ACHN (cell line): ENCODE results near the gene C3orf20.
"Not testable (repeated sequence)": the region's sequence is repeated elsewhere in the genome, so short reads cannot be mapped to it uniquely, and the experiment has no call there.

ENCODE experiments used
- DNase-seq: peaks from one replicate; pipeline ENCODE4 v3.0.0-alpha.2; 2015
- in situ Hi-C: cut with HindIII; loops from 2 replicates; pipeline ENCODE4 v1.10.0; 2017; ENCODE audit warnings: low sequenced_read_pairs, low pct_ligation_motif_present, low pct_unique_long_range_greater_than_20kb

C3orf20 gene

GRCh38 chr3:14801668-14802380, 126.9 kb downstream of the C3orf20 start:
- no peak for DNase-seq
- in situ Hi-C loops: no loop called here

DNA sequence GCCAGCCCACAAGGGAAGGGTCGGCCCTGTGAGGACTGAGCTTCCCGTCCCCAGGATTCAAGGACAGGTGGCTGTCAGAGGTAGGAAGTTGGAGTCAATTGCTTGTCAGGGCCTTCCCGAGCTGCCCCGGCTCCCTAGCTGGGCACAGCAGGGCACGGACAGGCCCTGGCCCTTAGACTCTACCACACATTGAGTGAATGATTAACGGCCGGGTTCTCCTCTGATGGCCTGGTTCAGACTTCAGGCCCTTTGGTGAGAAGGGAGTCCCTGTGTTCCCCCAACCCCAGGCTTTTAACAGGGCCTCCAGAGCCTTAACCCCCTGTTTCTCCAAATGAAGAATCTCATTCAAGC, 127.4 kb downstream of the C3orf20 start:
- DNase-seq: no peak
- in situ Hi-C loops: no loop called here

- DNase-seq: no peak
- in situ Hi-C loops: no loop called here
These were observed 128.4 kb downstream of the C3orf20 start for GRCh38 chr3:14803101-14803980.

GRCh38 chr3:14803981-14804834, 129.3 kb downstream of the C3orf20 start:
- in situ Hi-C loops: no loop called here
- no peak for DNase-seq

GRCh38 chr3:14804835-14805780, 130.2 kb downstream of the C3orf20 start:
- no peak for DNase-seq
- in situ Hi-C loops: no loop called here

GRCh38 chr3:14805961-14806537, 131.1 kb downstream of the C3orf20 start:
- in situ Hi-C loops: no loop called here
- no peak for DNase-seq

- in situ Hi-C loops: no loop called here
- DNase-seq: peak; percentile 22
These were observed 131.8 kb downstream of the C3orf20 start for GRCh38 chr3:14806641-14807263.

- in situ Hi-C loops: no loop called here
- no peak for DNase-seq
These were observed 133.1 kb downstream of the C3orf20 start for GRCh38 chr3:14808025-14808424.

DNA sequence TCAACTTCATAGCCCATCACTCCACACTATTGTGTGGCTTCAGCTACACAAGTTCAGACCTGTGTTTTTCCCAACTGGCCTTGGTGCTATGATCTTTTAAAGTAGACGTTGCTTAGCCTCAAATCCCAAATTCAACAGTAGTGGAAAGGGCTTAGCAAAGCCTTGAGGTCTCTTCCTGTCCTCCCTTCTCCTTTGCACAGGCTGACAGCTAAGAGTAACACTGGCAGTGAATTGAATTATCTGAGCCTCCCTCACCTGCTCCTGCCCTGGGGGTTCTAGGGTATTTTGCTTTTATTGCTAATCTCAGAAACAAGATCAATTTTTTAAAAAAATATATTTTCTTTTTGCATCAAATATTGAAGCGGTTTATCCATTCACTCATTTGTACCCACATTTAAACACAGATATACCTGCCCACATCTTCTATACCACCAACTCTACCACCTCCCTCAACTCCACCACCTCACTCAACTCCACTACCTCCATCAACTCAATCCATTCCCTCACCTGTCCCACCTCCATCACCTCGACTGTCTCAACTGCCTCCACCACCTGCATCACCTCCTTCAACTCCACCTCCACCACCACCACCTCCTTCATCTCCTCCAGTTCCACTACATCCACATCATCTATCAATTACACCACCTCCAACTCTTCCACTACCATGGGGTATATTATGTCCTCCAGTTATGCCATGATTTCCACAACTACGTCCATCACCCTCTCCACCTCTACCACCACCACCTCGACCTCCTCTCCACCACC, 133.7 kb downstream of the C3orf20 start:
- DNase-seq: no peak
- in situ Hi-C loops: no loop called here

- DNase-seq, in situ Hi-C loops: not testable (repeated sequence)
These were observed 134.7 kb downstream of the C3orf20 start for GRCh38 chr3:14809611-14810010.

DNA sequence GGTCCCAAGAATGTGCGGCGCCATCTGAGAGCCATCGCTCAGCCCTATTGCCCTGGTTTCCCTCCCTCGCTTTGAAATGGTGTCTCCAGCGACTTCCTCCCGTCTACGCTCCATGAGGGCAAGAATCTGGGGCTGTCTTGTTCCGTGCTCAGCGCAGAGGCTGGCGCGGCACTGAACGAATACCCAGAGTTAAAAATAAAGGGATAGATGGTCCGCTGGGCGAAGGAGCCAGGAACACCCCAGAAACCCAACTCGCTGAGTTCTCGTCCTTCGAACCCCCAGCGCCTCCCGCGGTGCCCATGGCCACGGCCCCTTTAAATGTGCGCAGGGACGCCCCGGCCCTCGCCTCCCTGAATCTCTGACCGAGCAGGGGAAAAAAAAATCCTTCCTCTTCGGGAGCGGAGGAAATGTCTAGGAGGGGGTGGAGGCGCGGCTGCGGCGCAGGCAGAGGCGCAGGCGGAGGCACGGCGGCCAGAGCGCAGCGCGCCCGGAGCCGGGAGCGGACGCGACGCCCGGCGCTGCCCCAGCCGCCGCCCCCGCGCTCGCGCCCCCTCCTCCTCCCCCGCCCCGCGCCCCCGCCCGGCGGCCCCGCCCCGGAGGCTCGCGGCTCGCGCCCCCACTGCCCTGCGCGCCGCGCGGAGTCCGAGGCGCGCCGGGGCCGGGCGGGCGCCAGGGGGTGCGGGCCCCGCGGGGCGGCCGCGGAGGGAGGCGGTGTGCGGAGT, 135.3 kb downstream of the C3orf20 start:
- in situ Hi-C loops: no loop called here
- DNase-seq: no peak

- no peak for DNase-seq
- in situ Hi-C loops: no loop called here
These were observed 136.1 kb downstream of the C3orf20 start for GRCh38 chr3:14810801-14811661.

GRCh38 chr3:14811684-14812083, 136.7 kb downstream of the C3orf20 start:
- no peak for DNase-seq
- in situ Hi-C loops: no loop called here

GRCh38 chr3:14812196-14812790, 137.4 kb downstream of the C3orf20 start:
- no peak for DNase-seq
- in situ Hi-C loops: no loop called here

GRCh38 chr3:14814411-14814871, 139.5 kb downstream of the C3orf20 start:
- DNase-seq: no peak
- in situ Hi-C loops: no loop called here
